HG02763 (cell line): ENCODE data around the gene MROH9.

Source experiments
- ATAC-seq: cut with Tn5 transposase; IDR thresholded peaks from one replicate; pipeline ENCODE4 v1.9.1; 2021; ENCODE audit warnings: mild to moderate bottlenecking, moderate library complexity; ENCODE audit not compliant: unreplicated experiment

Gene MROH9

GRCh38 chr1:170964506-170964905 lies 29.2 kb downstream of the MROH9 start:
- no peak for ATAC-seq

GRCh38 chr1:170967042-170967910 lies 31.9 kb downstream of the MROH9 start:
- peak; percentile 64 for ATAC-seq

GRCh38 chr1:170970256-170970655 lies 34.9 kb downstream of the MROH9 start:
- no peak for ATAC-seq

GRCh38 chr1:170978371-170978910 lies 43.1 kb downstream of the MROH9 start:
- no peak for ATAC-seq

GRCh38 chr1:170985406-170985805 lies 50.1 kb downstream of the MROH9 start:
- ATAC-seq, result no peak

- no peak for ATAC-seq
Observed at GRCh38 chr1:170986901-170987300, 51.6 kb downstream of the MROH9 start.

DNA sequence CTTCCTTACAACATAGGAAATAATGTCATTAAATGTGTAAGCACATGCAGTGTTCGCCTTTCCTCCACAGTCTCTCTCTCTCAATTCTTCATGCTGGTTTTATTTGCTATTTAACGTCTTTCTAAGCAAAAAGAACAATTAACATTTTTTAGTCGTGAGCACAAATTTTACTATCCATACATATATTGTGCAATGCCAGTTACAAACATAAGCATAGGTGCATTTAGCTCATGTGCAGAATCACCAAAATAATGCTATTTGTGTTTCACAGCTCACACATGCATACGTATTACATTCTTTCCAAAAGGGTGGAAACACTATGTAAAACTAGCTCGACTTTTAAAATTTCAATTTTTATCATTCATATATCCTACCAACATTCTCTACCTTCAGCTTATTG lies 52.1 kb downstream of the MROH9 start:
- ATAC-seq, result no peak

DNA sequence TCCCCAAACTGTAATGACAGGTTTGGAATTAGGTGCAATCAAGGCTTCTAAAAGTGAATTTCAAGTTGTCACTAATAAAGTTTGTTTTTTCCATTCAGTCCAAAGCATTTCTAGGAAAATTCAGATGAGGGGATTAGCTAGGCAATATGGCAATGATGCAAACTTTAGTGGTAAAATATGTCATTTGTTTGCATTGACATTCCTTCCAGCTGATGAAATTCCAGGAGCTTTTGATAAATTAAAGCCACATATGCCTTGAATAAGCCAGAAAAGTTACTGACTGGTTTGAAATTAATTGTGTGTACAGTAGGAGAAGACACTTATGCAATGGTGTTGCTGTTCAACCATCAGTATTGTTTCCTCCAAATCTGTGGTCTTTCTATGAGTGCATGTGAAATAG lies 57.8 kb downstream of the MROH9 start:
- no peak for ATAC-seq

DNA sequence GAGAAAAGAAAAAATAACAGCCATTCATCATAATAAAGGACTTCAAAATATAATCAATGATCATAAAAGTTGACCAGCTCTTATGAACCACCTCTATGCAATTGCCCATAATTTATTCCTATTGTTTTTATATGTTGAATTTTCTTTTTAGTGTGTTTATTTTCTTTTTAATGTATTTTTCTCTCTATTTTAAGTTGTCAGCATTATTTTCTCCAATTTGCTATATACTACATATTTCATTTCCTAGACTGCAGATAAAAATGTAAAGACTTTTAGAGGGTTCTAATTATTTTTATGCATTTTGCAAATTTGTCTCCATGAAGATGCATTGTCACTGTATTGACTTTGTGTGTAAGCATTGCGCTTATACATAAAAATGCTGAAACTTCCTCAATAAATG lies 58.4 kb downstream of the MROH9 start:
- no peak for ATAC-seq

GRCh38 chr1:171014880-171015279 lies 79.5 kb downstream of the MROH9 start:
- no peak for ATAC-seq

GRCh38 chr1:171017426-171017825 lies 82.1 kb downstream of the MROH9 start:
- no peak for ATAC-seq

DNA sequence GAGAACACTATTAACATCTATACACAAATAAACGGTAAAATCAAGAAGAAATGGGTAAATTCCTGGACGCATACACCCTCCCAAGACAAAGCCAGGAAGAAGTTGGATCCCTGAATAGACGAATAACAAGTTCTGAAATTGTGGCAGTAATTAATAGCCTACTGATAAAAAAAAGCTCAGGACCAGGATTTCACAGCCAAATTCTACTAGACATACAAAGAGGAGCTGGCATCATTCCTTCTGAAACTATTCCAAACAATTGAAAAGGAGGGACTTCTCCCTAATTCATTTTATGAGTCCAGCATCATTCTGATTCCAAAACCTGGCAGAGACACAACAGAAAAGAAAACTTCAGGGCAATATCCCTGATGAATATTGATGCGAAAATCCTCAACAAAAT lies 84.6 kb downstream of the MROH9 start:
- no peak for ATAC-seq

DNA sequence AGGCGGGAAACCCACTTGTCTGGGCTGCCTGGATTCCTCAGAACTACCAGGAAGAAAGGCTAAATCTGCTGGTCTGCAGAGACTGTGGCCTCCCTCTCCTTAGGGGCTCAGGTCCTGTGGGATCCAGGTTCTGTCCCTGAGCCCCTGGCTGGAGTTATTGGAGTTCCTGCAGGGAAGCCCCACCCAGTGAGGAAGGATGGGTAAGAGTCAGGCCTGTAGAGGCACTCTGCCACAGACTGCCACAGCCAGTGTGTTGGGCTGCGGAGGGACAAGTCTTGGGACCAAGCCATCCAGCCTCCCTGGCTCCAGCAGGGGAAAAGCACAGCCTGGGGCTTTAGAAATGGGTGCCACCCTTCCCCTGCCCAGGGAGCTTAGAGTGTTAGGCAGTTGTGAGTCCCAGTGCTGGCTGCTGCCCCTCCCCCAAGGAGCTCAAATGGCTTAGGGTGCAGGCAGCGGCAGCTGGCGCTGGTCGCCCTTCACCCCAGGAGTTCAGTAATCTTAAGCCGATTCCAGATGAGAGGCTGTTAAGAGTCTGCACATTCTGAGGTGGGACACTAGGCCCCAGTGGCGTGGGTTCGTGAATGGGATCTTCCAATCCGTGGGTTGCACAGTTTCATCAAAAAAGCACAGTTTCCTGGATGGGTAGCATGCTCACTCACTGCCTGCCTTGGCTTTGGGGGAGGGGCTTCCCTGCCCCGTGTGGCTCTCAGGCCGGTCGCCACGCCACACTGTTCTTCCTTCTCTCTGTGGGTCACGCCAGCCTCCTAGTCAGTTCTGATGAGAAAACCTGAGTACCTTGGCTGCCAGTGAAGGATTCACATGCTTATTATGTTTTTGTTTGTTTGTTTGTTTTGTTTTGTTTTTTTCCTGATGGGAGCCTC lies 97.7 kb downstream of the MROH9 start:
- ATAC-seq, result no peak

DNA sequence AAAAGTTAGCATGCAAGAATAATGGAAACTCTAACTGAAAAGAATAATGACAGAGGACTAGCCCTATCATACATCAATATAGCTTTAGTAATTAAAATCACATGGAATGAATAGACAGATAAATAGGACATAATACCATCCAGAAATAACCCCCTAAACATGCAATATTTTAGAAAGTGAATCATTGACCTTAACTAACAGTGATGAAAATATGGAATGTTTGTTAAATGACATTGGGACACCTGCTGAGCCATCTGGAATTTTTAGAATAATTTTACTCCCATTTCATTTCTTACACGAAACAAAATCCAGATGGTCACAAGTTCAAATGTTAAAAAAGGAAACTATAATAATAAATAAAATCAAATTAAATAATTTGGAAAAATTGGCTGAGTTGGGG lies 102.3 kb downstream of the MROH9 start:
- ATAC-seq, result no peak

GRCh38 chr1:171038284-171038683 lies 103.0 kb downstream of the MROH9 start:
- ATAC-seq, result no peak

DNA sequence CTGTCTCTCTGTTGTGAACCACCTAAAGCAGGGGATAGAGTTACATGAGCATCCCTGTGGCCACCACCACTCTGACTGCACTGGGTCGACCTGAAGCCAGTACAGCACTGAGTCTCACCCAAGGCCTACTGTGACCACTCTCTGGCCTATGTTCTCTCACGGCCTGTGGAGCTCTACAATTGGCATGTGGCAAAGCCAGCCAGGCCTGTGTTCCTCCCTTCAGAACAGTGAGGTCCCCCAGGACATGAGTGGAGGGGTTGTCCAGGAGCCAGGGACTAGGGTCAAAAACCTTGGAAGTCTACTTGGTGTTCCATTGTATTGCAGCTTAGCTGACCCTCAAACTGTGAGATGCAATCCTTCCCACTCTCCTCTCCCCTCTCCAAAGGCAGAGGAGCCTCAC lies 112.7 kb downstream of the MROH9 start:
- ATAC-seq, result no peak

DNA sequence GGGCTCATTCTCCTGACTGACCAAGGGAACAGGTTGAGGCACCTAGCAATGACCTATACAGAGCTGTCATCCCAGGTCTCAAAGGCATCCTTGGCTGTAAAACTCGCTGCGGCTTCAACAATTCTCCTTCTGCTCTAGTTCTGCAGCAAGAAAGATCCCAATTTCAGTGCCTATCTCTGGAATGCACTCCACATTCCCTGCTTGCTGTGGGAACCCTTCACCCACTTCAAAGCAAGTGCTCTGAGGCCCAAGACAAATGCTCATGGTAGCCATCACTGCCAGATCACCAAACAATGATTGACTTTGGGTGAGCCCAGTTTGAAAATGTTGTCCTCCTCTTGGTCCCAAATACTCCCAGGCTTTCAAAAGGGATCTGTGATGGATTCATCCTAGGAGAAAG lies 117.6 kb downstream of the MROH9 start:
- no peak for ATAC-seq

- ATAC-seq, result no peak
Observed at GRCh38 chr1:171055966-171056643, 120.8 kb downstream of the MROH9 start.

DNA sequence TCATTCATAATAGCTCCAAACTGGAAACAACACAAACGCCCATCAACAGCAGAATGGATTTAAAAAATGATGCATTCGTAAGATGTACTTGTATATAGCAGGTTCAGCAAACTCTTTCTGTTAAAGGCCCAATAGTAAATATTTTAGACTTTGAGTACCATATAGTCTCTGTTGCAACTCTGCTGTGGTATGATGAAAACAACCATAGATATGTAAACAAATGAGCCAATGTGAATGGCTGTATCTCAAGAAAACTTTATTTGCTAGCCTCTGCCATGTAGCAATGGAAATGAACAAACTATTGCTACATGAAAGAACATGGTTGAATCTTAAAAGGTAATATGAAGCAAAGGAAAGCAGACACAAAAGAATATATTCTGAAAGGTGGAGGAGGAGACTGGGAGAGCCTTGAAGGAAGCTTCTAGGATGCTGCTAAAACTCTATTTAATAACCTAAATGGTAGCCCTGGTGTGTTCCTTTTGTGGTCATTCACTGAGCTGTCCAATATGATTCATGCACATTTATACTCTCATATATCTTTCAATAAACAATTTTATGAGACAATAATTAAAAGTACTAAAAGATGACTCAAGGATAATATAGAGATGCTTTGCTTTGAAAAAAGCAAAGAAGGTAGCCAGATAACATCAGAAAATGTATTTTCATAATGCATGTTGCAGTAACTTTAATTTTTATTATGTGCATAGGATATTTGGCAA lies 126.2 kb downstream of the MROH9 start:
- no peak for ATAC-seq

GRCh38 chr1:171062902-171063301 lies 127.6 kb downstream of the MROH9 start:
- no peak for ATAC-seq
